GM10248 (cell line): ENCODE measurements around the gene CAMTA1.

Experiments
- CTCF ChIA-PET: fragments of 300-600 bp; sonication (Branson Sonifier 250); formaldehyde crosslinking; extraction: SDS; loops from one replicate; lab custom pipeline; 2021; ENCODE audit warnings: antibody characterized with exemption; lab: Yijun Ruan, JAX
- POLR2A ChIA-PET: fragments of 350-650 bp; sonication (Branson Sonifier 250); formaldehyde crosslinking; extraction: SDS; loops from one replicate; lab custom pipeline; 2020; ENCODE audit warnings: antibody characterized with exemption; lab: Yijun Ruan, JAX
- DNase-seq: peaks from one replicate; pipeline ENCODE4 v3.0.0; 2012; ENCODE audit errors: extremely low spot score
- CTCF ChIP-seq: IDR thresholded peaks from 2 replicates; pipeline ENCODE4 v1.5.1; 2012; ENCODE audit warnings: mild to moderate bottlenecking, low read depth; ENCODE audit errors: extremely low read depth, missing control alignments, control extremely low read depth

The CAMTA1 gene

DNA sequence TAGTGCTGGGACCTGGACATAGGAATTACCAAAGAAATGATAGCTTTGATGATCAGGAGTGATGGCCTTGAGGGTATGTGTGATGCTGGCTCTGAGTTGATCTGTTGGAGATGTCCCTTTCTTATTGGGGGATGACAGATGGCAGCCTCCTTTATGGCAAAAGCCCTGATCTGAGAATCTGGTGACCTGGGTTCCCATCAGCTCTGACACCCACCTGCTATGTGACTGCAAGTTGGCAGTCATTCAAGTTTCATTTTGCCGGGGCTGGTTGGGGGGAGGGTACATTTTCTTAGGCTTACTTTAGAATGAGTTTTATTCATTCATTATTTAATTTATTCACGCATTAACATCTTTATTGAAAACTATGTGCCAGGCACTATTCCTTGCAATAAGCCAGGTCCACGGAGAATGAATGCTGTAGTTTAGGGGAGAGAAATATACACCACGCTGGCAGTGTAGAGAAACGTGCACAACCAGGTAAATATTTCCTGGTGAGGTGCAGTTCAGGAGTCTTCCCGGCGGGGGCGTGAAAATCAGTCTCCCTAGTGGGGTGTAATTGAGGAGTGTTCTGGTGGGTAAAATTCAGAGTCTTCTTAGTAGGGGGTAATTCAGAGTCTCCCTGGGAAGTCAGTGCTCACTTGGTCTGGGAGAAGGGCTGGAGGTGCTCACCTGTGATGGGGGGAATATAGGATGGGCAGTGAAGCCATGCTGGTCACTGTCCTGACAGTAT, 401.3 kb downstream of the CAMTA1 start:
- no peak for TF ChIP-seq CTCF
- POLR2A ChIA-PET, result no interaction called here
- no peak for DNase-seq
- CTCF ChIA-PET, result no interaction called here

- DNase-seq, result no peak
- ChIA-PET POLR2A (no interaction called here), CTCF (no interaction called here)
- TF ChIP-seq CTCF, result no peak
These were observed 401.8 kb downstream of the CAMTA1 start for GRCh38 chr1:7187112-7187493.

DNA sequence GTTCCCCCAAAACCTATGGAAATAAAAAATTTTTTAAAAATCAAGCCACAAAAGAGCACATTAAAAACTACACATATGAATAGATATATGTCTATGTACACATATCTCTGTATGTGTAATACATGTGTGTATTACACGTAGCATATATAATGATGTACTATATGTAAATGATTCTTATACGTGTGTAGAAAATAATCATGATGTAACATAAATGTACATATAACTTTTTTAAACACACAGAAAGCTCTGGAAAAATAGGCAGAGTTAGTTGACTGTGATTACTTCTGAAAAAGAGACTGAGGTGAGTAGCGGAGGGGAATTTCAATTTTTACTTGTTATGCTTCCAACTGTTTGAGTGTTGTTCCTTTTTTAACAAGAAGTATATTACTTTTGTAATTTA, 405.0 kb downstream of the CAMTA1 start:
- CTCF ChIA-PET, result no interaction called here
- TF ChIP-seq CTCF, result no peak

GRCh38 chr1:7192453-7192852, 407.2 kb downstream of the CAMTA1 start:
- ChIA-PET POLR2A (no interaction called here), CTCF (no interaction called here)
- no peak for DNase-seq
- TF ChIP-seq CTCF, result no peak

More for the DNA sequence above, 405.0 kb downstream of the CAMTA1 start:
- no peak for DNase-seq
- POLR2A ChIA-PET, result no interaction called here

GRCh38 chr1:7196036-7196911, 411.0 kb downstream of the CAMTA1 start:
- no peak for TF ChIP-seq CTCF
- CTCF ChIA-PET, result no interaction called here
- DNase-seq, result no peak
- POLR2A ChIA-PET, result no interaction called here

DNA sequence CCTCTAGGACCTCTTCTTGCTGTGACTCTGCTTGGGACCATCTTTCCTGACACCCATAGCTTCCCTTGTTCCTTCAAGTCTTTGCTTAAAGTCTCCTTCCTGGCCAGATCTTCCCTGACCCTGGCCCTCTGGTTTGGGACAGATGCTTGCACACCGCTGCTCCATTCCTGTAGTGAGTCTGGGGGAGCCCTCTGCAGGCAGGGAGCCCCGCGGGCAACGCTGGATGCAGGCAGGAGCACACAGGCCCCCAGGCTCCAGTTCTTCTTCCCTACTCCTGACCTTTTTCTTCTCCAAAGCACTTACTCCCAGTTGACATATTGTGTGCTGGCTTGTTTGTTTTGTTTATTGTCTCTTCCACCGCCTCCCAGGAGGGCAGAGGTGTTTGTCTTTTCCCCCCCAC, 413.4 kb downstream of the CAMTA1 start:
- DNase-seq, result no peak
- TF ChIP-seq CTCF, result no peak
- ChIA-PET POLR2A (no interaction called here), CTCF (no interaction called here)
